ENCODE measurements around the gene ZNHIT2.

ZNHIT2 gene

DNA sequence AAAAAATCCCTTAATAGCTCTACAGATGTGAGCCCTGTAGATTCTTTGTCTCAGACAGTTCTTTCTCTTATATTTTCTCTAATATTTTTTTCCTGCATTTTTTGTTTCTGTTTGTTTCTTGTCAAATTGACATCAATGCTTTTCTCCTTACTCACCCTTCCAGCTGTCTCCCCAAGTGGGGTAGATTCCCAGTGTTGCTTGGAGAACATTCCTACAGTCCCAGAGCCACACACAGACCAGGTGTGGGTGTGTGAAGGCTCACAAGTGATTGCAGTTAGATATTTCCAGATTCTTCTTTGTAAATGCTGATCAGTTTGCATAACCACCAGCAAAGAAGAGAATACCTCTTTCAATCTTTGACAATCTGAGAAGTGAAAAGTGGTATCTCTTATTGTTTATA, 14.0 kb downstream of the ZNHIT2 start:
- DNase-seq (ENCODE audit: low spot score): no peak

DNA sequence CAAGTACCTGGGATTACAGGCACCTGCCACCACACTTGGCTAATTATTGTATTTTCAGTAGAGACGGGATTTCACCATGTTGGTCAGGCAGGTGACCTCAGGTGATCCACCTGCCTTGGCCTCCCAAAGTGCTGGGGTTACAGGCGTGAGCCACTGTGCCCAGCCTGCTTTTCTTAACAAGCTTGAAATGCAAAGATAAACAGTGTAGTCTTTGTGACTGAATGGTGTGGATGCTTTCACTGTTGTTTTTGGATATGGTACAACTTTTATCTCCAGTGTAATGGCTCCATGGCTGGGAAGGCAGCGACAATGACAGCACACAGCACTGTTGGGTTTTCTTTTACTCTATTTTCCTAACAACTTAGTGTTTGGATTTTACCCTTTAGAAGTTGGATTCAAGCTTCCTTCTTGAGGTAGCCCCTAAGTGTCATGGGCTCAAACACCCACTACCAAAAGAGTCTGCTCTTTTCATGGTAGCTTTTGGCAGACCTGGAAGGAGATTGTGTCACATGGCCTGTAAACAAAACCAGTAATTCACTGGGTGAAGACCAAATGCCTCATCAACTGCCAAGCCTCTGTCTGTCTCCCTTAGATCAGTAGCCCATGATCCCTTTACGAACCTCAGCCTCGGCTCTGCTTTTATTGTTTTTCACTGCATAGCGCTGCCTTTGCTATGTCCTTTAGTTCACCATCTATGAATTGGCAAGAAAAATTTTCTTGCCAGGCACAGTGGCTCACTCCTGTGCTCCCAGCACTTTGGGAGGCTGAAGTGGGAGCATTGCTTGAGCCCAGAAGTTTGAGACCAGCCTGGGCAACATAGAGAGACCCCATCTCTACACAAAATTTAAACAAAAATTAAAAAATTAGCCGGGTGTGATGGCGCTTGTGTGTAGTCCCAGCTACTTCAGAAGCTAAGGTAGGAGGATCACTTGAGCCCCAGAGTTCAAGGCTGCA, 15.1 kb downstream of the ZNHIT2 start:
- peak; percentile 35 for DNase-seq (ENCODE audit: low spot score)

DNA sequence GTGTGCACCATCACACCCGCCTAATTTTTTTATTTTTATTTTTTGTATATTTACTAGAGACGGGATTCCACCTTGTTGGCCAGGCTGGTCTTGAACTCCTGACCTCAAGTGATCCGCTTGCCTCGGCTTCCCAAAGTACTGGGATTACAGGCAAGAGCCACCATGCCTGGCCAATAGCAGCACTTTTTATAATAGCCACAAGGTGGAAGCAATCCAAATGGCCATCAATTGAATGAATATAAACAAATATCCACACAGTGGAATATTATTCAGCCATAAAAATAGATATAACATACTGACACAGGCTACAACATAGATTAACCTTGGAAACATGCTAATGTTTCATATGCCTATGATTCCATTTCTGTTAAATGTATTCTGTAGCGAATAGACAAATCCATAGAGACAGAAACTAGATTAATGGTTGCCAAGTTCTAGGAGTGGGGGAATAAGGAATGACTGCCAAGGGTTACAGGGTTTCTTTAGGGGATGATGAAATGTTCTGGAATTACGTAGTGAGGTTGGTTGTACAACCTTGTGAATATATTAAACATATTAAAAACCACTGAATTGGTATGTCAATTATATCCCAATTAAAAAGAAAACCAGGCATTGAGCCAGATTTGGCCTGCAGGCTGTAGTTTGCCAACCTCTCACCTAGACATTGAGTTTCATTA, 16.7 kb downstream of the ZNHIT2 start:
- DNase-seq (ENCODE audit: low spot score): no peak

DNA sequence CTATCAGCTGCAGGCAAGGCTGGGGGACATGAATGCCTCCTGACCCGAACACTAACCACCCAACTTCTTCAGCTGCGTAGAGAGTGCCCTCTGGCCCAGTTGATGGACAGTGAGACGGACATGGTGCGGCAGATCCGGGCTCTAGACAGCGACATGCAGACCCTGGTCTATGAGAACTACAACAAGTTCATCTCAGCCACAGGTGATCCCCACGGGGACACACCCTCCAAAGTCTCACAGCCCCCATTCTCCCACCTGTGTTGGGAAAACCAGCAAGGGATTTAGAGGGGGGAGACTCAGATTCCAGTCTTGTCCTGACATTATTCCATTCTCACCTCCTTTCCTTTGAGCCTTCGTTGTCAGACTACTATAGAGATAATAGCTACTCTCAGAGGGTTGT, 20.6 kb downstream of the ZNHIT2 start:
- DNase-seq (ENCODE audit: low spot score): no peak

DNA sequence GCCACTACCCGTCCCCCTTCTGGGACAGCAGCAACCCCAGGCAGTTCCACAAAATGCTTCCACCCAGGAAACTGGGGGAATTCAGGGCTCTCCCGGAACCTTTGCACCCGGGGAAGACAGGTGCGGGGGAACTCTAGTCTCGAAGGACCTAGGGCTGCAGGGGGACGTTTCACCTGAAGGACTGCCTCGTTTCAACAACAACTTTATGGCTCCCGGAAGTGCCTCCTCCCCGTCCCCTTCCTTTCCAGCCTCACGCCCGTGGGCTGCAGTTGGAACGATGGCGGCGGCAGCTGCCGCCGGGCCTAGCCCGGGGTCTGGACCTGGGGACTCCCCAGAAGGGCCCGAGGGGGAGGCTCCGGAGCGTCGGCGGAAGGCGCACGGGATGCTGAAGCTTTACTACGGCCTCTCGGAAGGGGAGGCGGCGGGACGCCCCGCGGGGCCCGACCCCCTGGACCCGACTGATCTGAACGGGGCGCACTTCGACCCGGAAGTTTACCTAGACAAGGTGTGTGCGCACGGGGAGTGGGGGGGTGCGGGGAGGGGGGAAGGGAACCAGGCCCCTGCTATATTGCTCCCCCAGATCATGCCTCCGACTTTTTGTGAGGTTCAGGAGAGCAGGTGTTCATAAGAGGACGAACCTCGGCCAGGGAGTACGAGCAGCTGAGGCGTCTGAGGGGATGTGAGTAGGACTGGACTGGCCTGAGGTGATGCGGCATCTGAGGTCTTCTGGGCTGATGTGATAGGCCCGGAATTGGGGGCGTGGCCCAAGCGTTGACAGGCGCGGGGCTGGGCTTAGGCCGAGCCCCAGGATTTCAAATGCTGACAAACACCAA, 21.3 kb downstream of the ZNHIT2 start, which contains the start of gene VPS51:
TSS of gene VPS51 (plus strand) at position 241 of the 833 bp plus-strand sequence. CDS start at position 278, 37 bp downstream.
- peak; percentile 97 for DNase-seq (ENCODE audit: low spot score)

DNA sequence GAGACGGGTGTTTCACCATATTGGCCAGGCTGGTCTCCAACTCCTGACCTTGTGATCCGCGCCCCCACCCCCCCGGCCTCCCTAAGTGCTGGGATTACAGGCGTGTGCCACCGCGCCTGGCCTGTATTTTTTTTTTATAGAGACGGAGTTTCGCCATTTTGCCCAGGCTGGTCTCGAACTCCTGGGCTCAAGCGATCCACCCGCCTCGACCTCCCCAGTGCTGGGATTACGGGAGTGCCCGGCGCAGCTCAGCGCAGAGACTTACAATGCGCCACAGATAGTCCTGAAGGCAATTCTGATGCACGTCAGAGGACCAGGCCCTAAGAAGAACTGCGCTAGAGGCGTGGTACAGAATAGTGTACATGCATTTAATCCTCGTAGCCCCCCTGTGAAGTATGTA, 22.1 kb downstream of the ZNHIT2 start:
- DNase-seq (ENCODE audit: low spot score): no peak

DNA sequence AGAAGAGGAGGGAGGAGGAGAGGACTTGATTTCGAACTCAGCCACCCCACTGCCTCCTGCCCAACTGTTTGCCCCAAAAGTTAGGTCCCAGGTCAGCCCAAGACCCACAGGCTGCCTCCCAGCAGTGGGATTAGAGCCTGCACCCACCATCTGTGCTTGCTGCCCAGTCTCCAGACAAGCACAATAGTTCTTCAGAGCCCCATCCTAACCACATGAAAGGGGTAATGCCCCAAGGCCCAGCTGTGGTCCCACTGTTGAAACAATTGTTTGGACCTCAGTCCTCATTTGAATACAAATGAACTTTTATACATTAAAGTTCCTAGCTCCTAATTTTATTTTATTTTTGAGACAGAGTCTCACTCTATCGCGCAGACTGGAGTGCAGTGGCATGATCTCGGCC, 26.9 kb downstream of the ZNHIT2 start:
- no peak for DNase-seq (ENCODE audit: low spot score)

DNA sequence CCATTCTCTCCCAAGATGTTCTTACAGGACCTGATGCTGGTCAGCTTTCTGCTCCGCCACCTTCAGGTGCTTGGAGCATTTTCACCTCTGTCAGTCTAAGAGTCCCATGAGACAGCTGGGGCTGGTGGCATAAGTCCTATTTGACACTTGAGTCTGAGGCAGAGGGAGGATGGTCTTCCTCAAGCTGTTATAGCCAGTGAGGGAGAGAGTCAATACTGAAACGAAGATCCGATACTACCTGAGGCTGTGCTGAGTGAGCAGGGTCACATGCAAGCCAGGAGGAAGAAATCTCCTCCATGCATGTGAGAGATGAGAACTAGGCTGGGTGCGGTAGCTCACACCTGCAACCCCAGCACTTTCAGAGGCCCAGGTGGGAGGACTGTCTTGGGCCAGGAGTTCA, 27.9 kb downstream of the ZNHIT2 start:
- no peak for DNase-seq (ENCODE audit: low spot score)

DNA sequence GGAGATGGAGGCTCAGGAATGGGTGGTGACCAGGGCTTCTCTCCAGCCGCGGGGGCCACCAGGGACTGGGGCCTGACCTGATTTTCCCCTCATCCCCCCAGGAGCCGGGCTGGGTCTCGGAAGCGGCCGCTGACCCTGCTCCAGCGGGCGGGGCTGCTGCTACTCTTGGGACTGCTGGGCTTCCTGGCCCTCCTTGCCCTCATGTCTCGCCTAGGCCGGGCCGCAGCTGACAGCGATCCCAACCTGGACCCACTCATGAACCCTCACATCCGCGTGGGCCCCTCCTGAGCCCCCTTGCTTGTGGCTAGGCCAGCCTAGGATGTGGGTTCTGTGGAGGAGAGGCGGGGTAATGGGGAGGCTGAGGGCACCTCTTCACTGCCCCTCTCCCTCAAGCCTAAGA, 29.7 kb downstream of the ZNHIT2 start:
- DNase-seq (ENCODE audit: low spot score): no peak

DNA sequence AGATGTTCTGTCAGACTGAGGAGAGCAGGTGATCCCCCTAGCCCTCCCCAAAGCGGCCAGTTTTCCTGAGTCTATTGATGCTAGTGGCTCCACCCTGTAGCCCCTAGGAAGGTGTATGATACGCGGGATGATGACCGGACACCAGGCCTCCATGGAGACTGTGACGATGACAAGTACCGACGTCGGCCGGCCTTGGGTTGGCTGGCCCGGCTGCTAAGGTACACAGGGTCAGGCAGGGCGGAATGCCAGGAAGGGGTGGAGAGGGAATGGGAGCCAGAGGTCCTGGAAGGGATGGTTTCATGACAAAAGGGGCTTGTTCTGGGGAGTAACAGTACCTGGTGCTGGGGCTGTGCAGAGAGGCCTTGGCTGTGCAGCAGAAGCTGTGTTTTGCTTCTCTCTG, 30.3 kb downstream of the ZNHIT2 start:
- no peak for DNase-seq (ENCODE audit: low spot score)

DNA sequence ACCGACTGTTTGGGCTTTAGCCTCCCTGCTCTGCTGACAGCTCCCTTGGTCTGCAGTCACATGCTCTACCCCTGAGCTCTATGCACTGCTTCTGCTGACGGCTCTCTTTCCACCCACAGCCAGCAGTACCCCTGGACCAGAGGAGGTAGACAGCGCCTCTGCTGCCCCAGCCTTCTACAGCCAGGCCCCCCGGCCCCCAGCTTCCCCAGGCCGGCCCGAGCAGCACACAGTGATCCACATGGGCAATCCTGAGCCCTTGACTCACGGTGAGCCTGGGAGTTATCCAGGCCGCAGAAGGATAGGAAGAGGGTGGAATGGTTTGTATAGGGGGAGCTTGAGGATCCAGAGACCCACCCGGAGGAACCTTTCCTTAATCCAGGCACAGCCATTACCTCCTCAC, 30.7 kb downstream of the ZNHIT2 start:
- no peak for DNase-seq (ENCODE audit: low spot score)

DNA sequence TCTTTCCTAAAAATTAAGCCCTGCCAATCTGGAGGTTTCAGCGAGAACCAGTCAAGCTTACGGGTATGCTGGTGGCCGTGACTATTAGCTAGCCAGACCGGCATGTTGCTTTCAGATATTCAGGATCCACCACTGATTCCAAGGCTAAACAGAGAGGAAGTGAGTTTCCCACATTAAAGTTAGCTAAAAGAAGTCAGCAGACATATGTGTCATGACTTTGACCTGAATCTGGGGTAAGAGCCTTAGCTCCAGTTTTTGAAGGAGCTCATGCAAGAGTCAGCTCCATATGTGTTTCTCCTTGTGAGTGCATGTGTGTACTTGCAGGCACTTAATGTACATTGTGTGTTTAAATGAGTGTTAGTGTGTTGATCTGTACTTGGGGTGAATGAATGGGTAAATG, 32.1 kb downstream of the ZNHIT2 start:
- no peak for DNase-seq (ENCODE audit: low spot score)

DNA sequence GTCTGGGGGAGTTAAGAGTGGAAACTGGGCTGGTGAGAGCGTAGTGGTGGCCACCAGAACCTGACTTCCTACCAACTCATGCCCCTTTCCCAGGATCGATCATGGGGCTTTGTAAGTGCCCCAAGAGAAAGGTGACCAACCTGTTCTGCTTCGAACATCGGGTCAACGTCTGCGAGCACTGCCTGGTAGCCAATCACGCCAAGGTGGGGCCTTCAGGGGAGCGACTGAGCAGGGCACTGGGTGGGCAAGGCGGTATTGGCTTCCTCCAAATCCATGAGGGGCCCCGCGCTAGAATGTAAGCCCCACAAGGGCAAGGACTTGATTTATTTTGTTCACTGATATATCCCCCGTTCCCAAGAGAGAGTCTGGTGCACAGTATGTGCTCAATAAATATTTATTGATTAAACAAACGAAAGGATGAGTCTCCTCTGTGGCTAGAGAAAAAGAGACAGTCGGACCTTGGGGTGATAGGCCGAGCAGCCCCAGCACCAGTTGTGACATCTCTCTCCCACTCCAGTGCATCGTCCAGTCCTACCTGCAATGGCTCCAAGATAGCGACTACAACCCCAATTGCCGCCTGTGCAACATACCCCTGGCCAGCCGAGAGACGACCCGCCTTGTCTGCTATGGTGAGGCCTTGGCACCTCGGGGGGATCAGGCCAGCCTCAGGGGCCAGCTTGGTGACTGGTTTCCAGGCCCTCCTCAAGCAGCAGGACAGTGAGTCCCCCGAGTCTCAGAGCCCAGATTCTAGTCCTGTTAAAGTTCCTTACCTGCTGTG, 32.7 kb downstream of the ZNHIT2 start:
- DNase-seq (ENCODE audit: low spot score): no peak

DNA sequence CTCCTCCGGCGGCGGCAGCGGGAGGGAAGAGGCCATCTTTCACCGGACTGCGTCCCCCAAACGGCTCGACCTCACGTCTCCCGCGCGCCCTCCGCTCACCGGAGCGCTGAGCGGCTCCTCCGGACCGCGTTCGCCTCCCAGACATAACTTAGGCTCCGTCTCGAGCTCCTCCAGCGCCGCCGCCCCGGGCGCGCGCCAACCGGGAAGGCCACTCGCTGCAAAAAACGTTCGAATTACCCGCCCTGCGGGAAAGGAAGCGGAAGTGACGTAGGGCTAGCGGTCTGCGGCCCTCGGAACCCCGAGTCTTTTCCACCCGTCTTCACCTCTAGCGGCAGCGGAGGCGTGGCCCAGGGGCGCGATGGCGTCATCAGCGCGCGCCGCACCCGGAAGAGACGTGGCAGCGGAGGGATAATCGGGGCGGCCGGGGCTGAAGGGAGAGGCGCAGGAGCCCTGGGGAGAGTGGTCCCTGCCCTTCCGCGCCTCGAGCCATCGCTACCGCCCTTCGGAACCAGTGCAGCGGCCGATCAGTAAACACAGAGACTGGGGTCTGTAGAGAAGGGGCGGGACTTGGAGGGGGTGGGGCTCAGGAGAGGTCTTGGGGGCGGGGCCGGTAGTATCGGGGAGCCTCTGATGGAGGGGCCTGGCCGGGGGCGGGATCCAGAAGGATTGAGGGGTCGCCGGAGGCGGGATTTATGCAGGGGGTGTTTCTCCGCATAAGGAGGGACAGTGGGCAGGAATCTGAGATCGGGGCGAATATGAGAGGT, 33.5 kb downstream of the ZNHIT2 start, which contains the start of the genes CDCA5 and ZFPL1:
TSS of gene CDCA5 (minus strand) at position 207 of the 764 bp plus-strand sequence. CDS start at position 145, 62 bp downstream.
TSS of gene ZFPL1 (plus strand) at position 389 of the 764 bp plus-strand sequence. CDS start 477 bp downstream, outside the sequence.
- DNase-seq (ENCODE audit: low spot score): peak; percentile 96

DNA sequence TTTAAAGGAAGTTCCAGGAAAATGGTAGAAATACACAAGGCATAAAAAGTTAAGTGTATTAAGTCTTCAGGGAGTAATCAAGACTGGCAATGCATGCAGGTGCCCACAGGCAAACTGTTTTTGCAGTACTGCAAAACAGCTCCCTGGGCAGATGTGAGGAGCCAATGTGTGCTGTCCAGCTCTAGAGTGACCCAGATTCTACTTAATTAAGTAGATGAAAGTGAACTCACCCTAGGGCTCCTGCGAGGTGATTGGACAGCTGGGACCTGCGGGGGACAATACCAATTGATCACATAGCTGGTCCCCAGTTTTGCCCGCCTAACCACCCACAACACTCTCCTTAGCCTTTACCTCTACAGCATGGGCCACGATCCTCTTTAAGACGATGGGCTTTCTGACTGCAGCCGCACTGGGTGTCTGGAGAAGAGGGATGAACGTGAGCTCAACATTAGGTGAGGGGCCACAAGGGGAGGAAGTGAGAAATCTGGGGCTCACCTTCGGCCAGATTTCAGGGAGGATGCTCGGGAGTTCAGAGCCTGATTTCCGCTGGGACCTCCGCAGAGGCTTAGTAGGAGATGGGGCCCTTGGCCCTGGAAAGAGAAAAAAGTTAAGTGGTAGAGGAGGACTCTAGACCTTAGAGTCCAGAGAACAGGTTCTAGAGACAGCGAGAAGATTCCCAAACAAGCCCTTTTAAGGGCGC, 34.2 kb downstream of the ZNHIT2 start:
- DNase-seq (ENCODE audit: low spot score): no peak

DNA sequence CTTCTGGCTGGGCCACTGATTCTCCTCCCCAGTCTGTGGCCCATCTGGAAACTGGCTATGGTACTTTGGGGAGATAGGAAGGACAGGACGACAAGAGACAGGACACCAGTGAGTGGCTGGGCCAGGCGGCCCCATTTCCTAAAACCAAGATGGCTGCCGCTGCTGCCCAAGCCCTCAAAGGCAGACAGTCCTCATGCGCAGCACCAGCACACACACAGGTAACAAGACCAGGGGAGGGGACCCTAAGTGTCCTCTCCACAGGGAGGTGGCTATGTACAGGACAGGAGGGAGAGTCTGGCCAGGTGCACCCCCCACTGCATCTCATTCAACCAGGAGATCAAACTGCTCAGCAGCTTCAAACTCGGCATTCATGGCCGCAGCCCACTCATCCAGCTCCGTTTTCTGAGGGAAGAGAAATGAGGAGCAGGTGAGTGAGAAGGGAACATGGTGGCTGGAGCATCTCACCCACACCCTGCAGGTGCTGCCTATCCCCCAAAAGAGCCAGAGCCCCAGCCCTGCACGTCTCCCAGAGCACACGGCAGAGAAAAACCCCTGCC, 38.6 kb downstream of the ZNHIT2 start:
- DNase-seq (ENCODE audit: low spot score): no peak

DNA sequence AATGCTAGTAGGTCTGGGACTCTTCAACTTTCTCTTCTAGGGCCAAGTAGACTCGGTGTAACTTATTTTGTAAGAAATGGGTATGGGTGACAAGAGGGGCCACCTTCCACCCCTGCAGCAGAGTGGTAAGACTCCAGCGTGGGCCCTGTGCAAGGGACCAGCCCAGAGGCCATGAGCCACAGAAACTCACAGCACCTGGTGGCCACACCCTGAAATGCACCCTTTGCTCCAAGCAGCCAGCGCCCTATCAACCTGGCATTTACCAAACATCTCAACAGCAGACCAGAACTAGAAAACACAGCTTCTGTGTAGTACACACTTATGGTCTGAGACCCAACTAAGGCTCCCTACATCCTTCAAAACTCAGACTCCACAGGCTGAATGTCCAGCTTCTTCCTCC, 39.4 kb downstream of the ZNHIT2 start:
- DNase-seq (ENCODE audit: low spot score): no peak

DNA sequence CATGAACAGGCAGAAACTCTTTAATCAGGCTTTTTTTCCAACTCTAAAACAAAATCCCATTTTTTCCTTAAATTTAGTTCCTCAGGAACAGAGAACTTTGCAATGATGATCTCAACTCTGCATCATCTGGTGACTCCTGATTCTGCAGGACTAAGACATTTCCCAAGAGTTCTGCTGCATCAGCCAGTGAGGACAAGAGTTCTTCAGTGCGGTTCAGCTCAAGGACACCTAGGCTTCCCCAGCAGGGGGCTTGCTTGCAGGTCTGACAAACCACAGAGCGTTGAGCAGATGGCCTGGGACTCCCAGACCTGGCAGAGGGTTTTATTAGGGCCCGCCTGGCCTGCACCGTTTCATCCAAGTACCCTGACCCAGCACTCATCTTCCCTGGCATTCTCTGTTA, 40.0 kb downstream of the ZNHIT2 start:
- DNase-seq (ENCODE audit: low spot score): no peak

DNA sequence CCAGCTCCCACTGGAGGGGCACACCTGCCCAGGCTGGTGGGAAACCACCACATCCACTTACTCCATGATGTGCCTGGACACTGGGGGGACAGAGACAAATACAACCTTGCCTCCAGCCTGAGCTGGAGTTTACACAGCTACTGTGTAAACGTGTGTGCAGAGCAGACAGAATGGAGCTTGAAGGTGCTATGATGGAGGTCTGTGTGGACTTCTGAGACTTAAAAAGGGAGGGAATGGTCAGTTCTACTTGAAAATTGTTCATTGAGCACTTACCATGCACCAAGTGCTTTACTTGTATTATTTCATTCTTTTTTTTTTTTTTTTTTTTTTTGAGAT, 44.9 kb downstream of the ZNHIT2 start:
- DNase-seq (ENCODE audit: low spot score): no peak
